Sigmoid colon (tissue), 4 donors: Measurements from ENCODE around the gene TMEM181.

Source experiments
- CTCF ChIP-seq, 4 experiments: fragments of 450-650 bp in 3 of 4; fragments of 200-600 bp in 1 of 4; IDR thresholded peaks; one replicate each; pipeline ENCODE4 v1.5.1; 2016 to 2019; ENCODE audit warnings: antibody characterized with exemption in 4 of 4, mild to moderate bottlenecking in 3 of 4, moderate library complexity in 2 of 4
- EP300 ChIP-seq, 4 donors: sonication (generic); formaldehyde crosslinking; IDR thresholded peaks; one replicate each; pipeline ENCODE4 v1.6.1; 2017; ENCODE audit warnings: antibody characterized with exemption in 4 of 4
- POLR2A ChIP-seq, 2 donors: fragments of 450-650 bp; IDR thresholded peaks; one replicate each; pipeline ENCODE4 v1.6.1; 2016; ENCODE audit warnings: antibody characterized with exemption in 2 of 2, mild to moderate bottlenecking in 2 of 2, moderate library complexity in 2 of 2
- POLR2AphosphoS5 ChIP-seq, 4 donors: sonication (generic); formaldehyde crosslinking; IDR thresholded peaks; one replicate each; pipeline ENCODE4 v1.6.1; 2017; ENCODE audit warnings: antibody characterized with exemption in 4 of 4

- TF ChIP-seq CTCF (IDR thresholded peaks at IDR 0.05) (no peak), POLR2AphosphoS5 (IDR thresholded peaks at IDR 0.05) (no peak), POLR2A (IDR thresholded peaks at IDR 0.05) (no peak), EP300 (IDR thresholded peaks at IDR 0.05) (no peak)
Observed at GRCh38 chr6:158593670-158594069, 33.8 kb downstream of the TMEM181 start.
